GM23338 (cell line): ENCODE data around the gene BST2. TPM values are rescaled to one million over a fixed set of nuclear protein-coding genes. Genes with fewer than 3 reads are reported as not detected.

Source experiments
- ATAC-seq: fragments of 200-7000 bp; cut with Tn5 transposase; 3 replicates; pipeline ENCODE4 v1.9.1; 2020
- DNase-seq: peaks from one replicate; pipeline ENCODE4 v3.0.0-alpha.2; 2015; ENCODE audit warnings: low spot score
- H2AFZ ChIP-seq: fragments of 200-600 bp; sonication (generic); 2 replicates; pipeline ENCODE4 v1.8.0; 2016; ENCODE audit warnings: antibody characterized with exemption, mild to moderate bottlenecking, moderate library complexity
- H3F3A ChIP-seq: fragments of 200-600 bp; sonication (generic); replicated peaks from 2 replicates; pipeline ENCODE4 v1.8.0; 2017; ENCODE audit warnings: antibody characterized with exemption, mixed run types, low read depth
- H3K27ac ChIP-seq: fragments of 200-600 bp; sonication (generic); 2 replicates; pipeline ENCODE4 v1.6.1; 2016; ENCODE audit warnings: low read depth
- H3K27me3 ChIP-seq: fragments of 200-600 bp; sonication (generic); 2 replicates; pipeline ENCODE4 v1.8.0; 2016; ENCODE audit warnings: mild to moderate bottlenecking, mixed run types, moderate library complexity; ENCODE audit not compliant: insufficient read depth
- H3K36me3 ChIP-seq: fragments of 200-600 bp; sonication (generic); 2 replicates; pipeline ENCODE4 v1.8.0; 2016; ENCODE audit warnings: mild to moderate bottlenecking; ENCODE audit not compliant: insufficient read depth
- H3K4me1 ChIP-seq: fragments of 200-600 bp; sonication (generic); 2 replicates; pipeline ENCODE4 v1.8.0; 2016; ENCODE audit warnings: mild to moderate bottlenecking, moderate library complexity; ENCODE audit not compliant: insufficient read depth
- H3K4me2 ChIP-seq: fragments of 200-600 bp; sonication (generic); 2 replicates; pipeline ENCODE4 v1.7.1; 2017; ENCODE audit warnings: mixed run types
- H3K4me3 ChIP-seq: fragments of 200-600 bp; sonication (generic); 2 replicates; pipeline ENCODE4 v1.6.1; 2016; ENCODE audit warnings: mixed run types
- H3K79me2 ChIP-seq: fragments of 200-600 bp; sonication (generic); replicated peaks from 2 replicates; pipeline ENCODE4 v1.8.0; 2017; ENCODE audit warnings: mild to moderate bottlenecking; ENCODE audit not compliant: insufficient read depth
- H3K9me2 ChIP-seq: fragments of 200-600 bp; sonication (generic); 2 replicates; pipeline ENCODE4 v1.8.0; 2017; ENCODE audit not compliant: insufficient read depth
- H4K20me1 ChIP-seq: fragments of 200-600 bp; sonication (generic); replicated peaks from 2 replicates; pipeline ENCODE4 v1.8.0; 2017; ENCODE audit warnings: mild to moderate bottlenecking; ENCODE audit not compliant: insufficient read depth
- H3K27ac Mint-ChIP-seq: 2 replicates; pipeline ENCODE4 v1.8.0; 2020; ENCODE audit warnings: inconsistent platforms, mild to moderate bottlenecking, moderate library complexity, mixed read lengths
- H3K27me3 Mint-ChIP-seq: 3 replicates; pipeline ENCODE4 v1.8.0; 2022; ENCODE audit warnings: low read depth, mild to moderate bottlenecking, moderate library complexity, mixed read lengths, inconsistent platforms; ENCODE audit not compliant: insufficient read depth, poor library complexity
- H3K36me3 Mint-ChIP-seq: 3 replicates; pipeline ENCODE4 v1.8.0; 2021; ENCODE audit warnings: low read depth, mild to moderate bottlenecking, inconsistent platforms, moderate library complexity, mixed read lengths
- H3K4me1 Mint-ChIP-seq: 3 replicates; pipeline ENCODE4 v1.8.0; 2020; ENCODE audit warnings: mild to moderate bottlenecking, inconsistent platforms, mixed read lengths
- H3K4me3 Mint-ChIP-seq: 3 replicates; pipeline ENCODE4 v1.8.0; 2021; ENCODE audit warnings: moderate library complexity, mild to moderate bottlenecking, inconsistent platforms, mixed read lengths
- H3K9me3 Mint-ChIP-seq: 3 replicates; pipeline ENCODE4 v1.8.0; 2020; ENCODE audit warnings: moderate library complexity, mild to moderate bottlenecking, inconsistent platforms, mixed read lengths
- EZH2 ChIP-seq: fragments of 200-600 bp; sonication (generic); IDR thresholded peaks from one replicate; pipeline ENCODE4 v1.8.0; 2017; ENCODE audit warnings: antibody characterized with exemption, mild to moderate bottlenecking, low read depth; ENCODE audit not compliant: unreplicated experiment
- EZH2phosphoT487 ChIP-seq: fragments of 200-600 bp; sonication (generic); IDR thresholded peaks from one replicate; pipeline ENCODE4 v1.8.1; 2018; ENCODE audit warnings: antibody characterized with exemption; ENCODE audit not compliant: unreplicated experiment
- POLR2AphosphoS5 ChIP-seq: IDR thresholded peaks from 2 replicates; pipeline ENCODE4 v1.6.1; 2016; ENCODE audit warnings: antibody characterized with exemption, low read depth
- STAT1 ChIP-seq: IDR thresholded peaks from one replicate; pipeline ENCODE4 v1.6.1; 2016; ENCODE audit warnings: antibody characterized with exemption; ENCODE audit not compliant: unreplicated experiment
- ZNF462 ChIP-seq: fragments of 250-450 bp; sonication (Bioruptor Pico); IDR thresholded peaks from 2 replicates; pipeline ENCODE4 v1.5.0; 2020; ENCODE audit warnings: mild to moderate bottlenecking, moderate library complexity
- polyA plus RNA-seq: library from polyadenylated mRNA; unstranded; fragments of >200 nt; fragmentation: Nextera tagmentation; extraction: Ambion mirVana; gene quantifications from 2 replicates; pipeline ENCODE4 v1.2.1, GENCODE V29; 2016
- total RNA-seq: library from RNA; depleted of rRNA; stranded (reverse); fragments of >200 nt; shearing (Covaris generic); gene quantifications from 2 replicates; pipeline ENCODE4 v1.2.3, GENCODE V29; 2014
- TF ChIP-seq, protein P1 (sequence below), 2 experiments: fragments of 200-600 bp in 1 of 2; sonication (generic) in 1 of 2; conservative IDR thresholded peaks; 2 replicates each; pipeline versions ENCODE4 v1.5.1 to v1.6.1; 2016 to 2017; ENCODE audit warnings: antibody characterized with exemption in 2 of 2, low read depth in 2 of 2, mild to moderate bottlenecking in 2 of 2, moderate library complexity in 1 of 2

The BST2 gene
- total and polyA plus RNA-seq, 2 experiments from 2014 or later = 24.9 to 33.9 TPM

GRCh38 chr19:17441241-17442021 lies 36.0 kb upstream of the BST2 start:
- H3K9me2 ChIP-seq = no peaks in the 10 kb centered on the region
- TF ChIP-seq POLR2AphosphoS5 = no peak
- TF ChIP-seq, protein P1, sequence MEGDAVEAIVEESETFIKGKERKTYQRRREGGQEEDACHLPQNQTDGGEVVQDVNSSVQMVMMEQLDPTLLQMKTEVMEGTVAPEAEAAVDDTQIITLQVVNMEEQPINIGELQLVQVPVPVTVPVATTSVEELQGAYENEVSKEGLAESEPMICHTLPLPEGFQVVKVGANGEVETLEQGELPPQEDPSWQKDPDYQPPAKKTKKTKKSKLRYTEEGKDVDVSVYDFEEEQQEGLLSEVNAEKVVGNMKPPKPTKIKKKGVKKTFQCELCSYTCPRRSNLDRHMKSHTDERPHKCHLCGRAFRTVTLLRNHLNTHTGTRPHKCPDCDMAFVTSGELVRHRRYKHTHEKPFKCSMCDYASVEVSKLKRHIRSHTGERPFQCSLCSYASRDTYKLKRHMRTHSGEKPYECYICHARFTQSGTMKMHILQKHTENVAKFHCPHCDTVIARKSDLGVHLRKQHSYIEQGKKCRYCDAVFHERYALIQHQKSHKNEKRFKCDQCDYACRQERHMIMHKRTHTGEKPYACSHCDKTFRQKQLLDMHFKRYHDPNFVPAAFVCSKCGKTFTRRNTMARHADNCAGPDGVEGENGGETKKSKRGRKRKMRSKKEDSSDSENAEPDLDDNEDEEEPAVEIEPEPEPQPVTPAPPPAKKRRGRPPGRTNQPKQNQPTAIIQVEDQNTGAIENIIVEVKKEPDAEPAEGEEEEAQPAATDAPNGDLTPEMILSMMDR (conservative IDR thresholded peaks at IDR 0.05; ENCODE audit: low read depth in 2 of 2) = peak; percentile 68 to 91
- H3K36me3 ChIP-seq = no peaks in the 10 kb centered on the region
- H4K20me1 ChIP-seq = no peaks in the 10 kb centered on the region
- Mint-ChIP-seq H3K36me3 (no peaks in the 10 kb centered on the region), H3K27ac (no peak overlapping the region), H3K4me1 (no peaks in the 10 kb centered on the region), H3K4me3 (no peak overlapping the region), H3K27me3 (peaks cover 9% of the 10 kb centered on the region), H3K9me3 (peaks cover 6% of the 10 kb centered on the region; the same call in 2 of the 3 replicates)
- no peaks in the 10 kb centered on the region for H3F3A ChIP-seq
- no peak overlapping the region for H3K27ac ChIP-seq
- H2AFZ ChIP-seq = no peak overlapping the region
- H3K27me3 ChIP-seq = peaks cover 9% of the 10 kb centered on the region
- ATAC-seq (peak; percentile 91), DNase-seq (peak; percentile 75)
- H3K4me1 ChIP-seq = no peaks in the 10 kb centered on the region
- H3K79me2 ChIP-seq = no peaks in the 10 kb centered on the region
- H3K4me2 ChIP-seq = no peak overlapping the region
- H3K4me3 ChIP-seq = no peak overlapping the region

GRCh38 chr19:17436874-17437267 lies 31.4 kb upstream of the BST2 start:
- no peak for ATAC-seq

More at GRCh38 chr19:17436874-17437267, 31.4 kb upstream of the BST2 start:
- peak; percentile 10 for DNase-seq
- H3K79me2 ChIP-seq = no peaks in the 10 kb centered on the region
- H3K9me2 ChIP-seq = no peaks in the 10 kb centered on the region
- no peak overlapping the region for H2AFZ ChIP-seq
- Mint-ChIP-seq H3K27ac (no peak overlapping the region), H3K4me3 (no peak overlapping the region), H3K27me3 (peaks cover 9% of the 10 kb centered on the region), H3K9me3 (peaks cover 6% of the 10 kb centered on the region; the same call in 2 of the 3 replicates), H3K4me1 (no peaks in the 10 kb centered on the region), H3K36me3 (no peaks in the 10 kb centered on the region)
- no peak for TF ChIP-seq POLR2AphosphoS5
- TF ChIP-seq EZH2 = no peak
- no peak for TF ChIP-seq ZNF462 (CRISPR knock-in tag)
- TF ChIP-seq, protein P1 (conservative IDR thresholded peaks at IDR 0.05; ENCODE audit: low read depth in 2 of 2) = no peak
- TF ChIP-seq STAT1 = no peak
- TF ChIP-seq EZH2phosphoT487 = no peak
- no peak overlapping the region for H3K27ac ChIP-seq
- no peak overlapping the region for H3K4me3 ChIP-seq
- H3F3A ChIP-seq = no peaks in the 10 kb centered on the region
- H3K4me1 ChIP-seq = no peaks in the 10 kb centered on the region
- H4K20me1 ChIP-seq = no peaks in the 10 kb centered on the region
- H3K4me2 ChIP-seq = no peak overlapping the region
- H3K36me3 ChIP-seq = no peaks in the 10 kb centered on the region
- no peaks in the 10 kb centered on the region for H3K27me3 ChIP-seq
